OCI-LY3 (cell line): ENCODE results near the gene FAM89B.
A peak's percentile ranks its signal among the peaks of the same experiment; 100 is the strongest.

ENCODE experiments used
- H2AFZ ChIP-seq: fragments of 200-600, 300-600 bp; shearing (Covaris generic); 2 replicates; pipeline ENCODE4 v1.6.0; 2014; ENCODE audit warnings: antibody characterized with exemption, low read depth, low read length
- H3K27ac ChIP-seq: fragments of 200-600, 300-600 bp; sonication (generic); 2 replicates; pipeline ENCODE4 v1.5.1; 2014; ENCODE audit warnings: mild to moderate bottlenecking, low read length, moderate library complexity, mixed read lengths
- H3K27me3 ChIP-seq: fragments of 200-600, 300-600 bp; sonication (generic); 2 replicates; pipeline ENCODE4 v1.6.1; 2014; ENCODE audit warnings: low read depth, low read length, mixed read lengths
- H3K36me3 ChIP-seq: fragments of 200-600, 300-600 bp; sonication (generic); replicated peaks from 2 replicates; pipeline ENCODE3; 2014; ENCODE audit warnings: low read depth, low read length, mixed read lengths
- H3K4me1 ChIP-seq: fragments of 300-600, 200-600 bp; sonication (generic); 2 replicates; pipeline ENCODE4 v1.6.1; 2014; ENCODE audit warnings: low read length, mixed read lengths
- H3K4me2 ChIP-seq: fragments of 200-600, 300-600 bp; sonication (generic); 2 replicates; pipeline ENCODE4 v1.6.1; 2014; ENCODE audit warnings: low read length, mixed read lengths
- H3K4me3 ChIP-seq: fragments of 300-600, 200-600 bp; sonication (generic); 2 replicates; pipeline ENCODE4 v1.5.1; 2014; ENCODE audit warnings: antibody characterized with exemption, mild to moderate bottlenecking, low read length, moderate library complexity
- H3K79me2 ChIP-seq: fragments of 300-600, 200-600 bp; shearing (Covaris generic); 2 replicates; pipeline ENCODE4 v1.6.1; 2014; ENCODE audit warnings: mild to moderate bottlenecking, low read length, mixed read lengths
- H3K9ac ChIP-seq: fragments of 300-600, 200-600 bp; shearing (Covaris generic); 2 replicates; pipeline ENCODE4 v1.6.0; 2014; ENCODE audit warnings: mild to moderate bottlenecking, low read length, moderate library complexity
- H3K9me3 ChIP-seq: fragments of 200-600, 300-600 bp; shearing (Covaris generic); 2 replicates; pipeline ENCODE4 v1.6.1; 2014; ENCODE audit warnings: low read length, mixed read lengths; ENCODE audit not compliant: insufficient read depth
- H4K20me1 ChIP-seq: fragments of 200-600, 300-600 bp; sonication (generic); 2 replicates; pipeline ENCODE4 v1.6.1; 2016; ENCODE audit warnings: low read length, mixed read lengths; ENCODE audit not compliant: insufficient read depth
- EZH2phosphoT487 ChIP-seq: fragments of 200-600 bp; shearing (Covaris generic); IDR thresholded peaks from 2 replicates; pipeline ENCODE4 v1.6.1; 2018; ENCODE audit warnings: antibody characterized with exemption, mixed run types, low read depth
- TF ChIP-seq, protein P1 (sequence below): fragments of 200-600, 300-600 bp; sonication (generic); IDR thresholded peaks from 2 replicates; pipeline ENCODE4 v1.5.1; 2014; ENCODE audit warnings: antibody characterized with exemption, low read length, low read depth

FAM89B gene

DNA sequence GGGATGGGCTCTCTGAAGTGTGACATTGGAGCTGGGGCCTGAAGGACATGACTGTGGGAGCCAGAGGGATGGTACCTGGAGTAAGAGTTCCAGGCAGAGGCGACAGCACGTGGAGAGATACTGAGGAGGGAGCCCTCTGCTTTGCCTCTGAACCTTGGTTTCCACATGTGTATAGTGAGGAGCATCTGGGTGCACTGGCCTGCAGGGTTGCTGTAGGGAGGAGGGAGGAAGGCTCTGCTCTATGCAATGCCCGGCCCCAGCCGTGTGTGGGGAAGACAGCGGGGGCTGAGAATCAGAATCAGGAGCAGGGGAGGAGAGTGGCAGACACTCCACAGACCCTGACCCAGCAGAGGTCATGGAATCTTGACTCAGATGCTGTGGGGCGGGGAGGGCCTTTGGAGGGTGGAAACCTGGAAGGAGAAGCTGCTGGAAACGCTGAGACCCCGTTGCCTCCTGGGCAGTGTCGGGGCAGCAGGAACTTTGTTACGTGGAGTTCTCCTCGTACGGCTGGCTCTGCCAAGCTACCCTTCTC lies 43.5 kb upstream of the FAM89B start:
- TF ChIP-seq, protein P1, sequence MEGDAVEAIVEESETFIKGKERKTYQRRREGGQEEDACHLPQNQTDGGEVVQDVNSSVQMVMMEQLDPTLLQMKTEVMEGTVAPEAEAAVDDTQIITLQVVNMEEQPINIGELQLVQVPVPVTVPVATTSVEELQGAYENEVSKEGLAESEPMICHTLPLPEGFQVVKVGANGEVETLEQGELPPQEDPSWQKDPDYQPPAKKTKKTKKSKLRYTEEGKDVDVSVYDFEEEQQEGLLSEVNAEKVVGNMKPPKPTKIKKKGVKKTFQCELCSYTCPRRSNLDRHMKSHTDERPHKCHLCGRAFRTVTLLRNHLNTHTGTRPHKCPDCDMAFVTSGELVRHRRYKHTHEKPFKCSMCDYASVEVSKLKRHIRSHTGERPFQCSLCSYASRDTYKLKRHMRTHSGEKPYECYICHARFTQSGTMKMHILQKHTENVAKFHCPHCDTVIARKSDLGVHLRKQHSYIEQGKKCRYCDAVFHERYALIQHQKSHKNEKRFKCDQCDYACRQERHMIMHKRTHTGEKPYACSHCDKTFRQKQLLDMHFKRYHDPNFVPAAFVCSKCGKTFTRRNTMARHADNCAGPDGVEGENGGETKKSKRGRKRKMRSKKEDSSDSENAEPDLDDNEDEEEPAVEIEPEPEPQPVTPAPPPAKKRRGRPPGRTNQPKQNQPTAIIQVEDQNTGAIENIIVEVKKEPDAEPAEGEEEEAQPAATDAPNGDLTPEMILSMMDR = no peak
- TF ChIP-seq EZH2phosphoT487 = no peak

DNA sequence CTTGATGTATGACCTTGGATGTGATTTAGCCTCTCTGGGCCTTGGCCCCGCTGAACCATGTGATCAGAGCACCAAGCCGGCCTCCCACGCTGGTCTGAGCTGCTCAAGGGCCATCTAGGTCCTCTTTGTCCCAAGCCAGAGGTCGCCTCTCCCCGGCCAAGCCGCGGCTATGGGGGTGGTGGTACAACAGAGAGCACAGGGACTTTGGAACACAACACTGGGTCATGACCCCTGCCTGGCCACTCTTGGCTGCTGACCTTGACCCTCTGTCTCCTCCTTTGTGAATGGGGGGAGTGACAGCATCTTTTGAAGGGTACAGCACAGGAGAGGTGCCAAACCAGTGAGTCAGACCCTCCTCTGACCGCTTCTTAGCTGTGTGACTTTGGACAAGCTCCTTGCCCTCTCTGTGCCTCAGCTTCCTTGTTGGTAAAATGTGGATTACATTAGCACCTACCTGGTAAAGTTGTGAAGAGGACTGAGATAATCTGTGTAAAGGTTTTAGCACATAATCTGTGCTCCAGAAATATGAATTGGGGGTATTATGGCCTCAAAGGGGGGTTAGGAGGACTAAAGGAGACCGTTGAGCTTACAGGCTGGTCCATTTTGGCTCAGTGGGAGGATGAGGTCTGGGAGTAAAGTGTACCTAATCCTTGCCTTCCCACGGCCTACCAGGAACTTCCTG lies 42.7 kb upstream of the FAM89B start:
- Histone ChIP-seq H3K4me3 (no peak overlapping the region), H3K9me3 (no peaks in the 10 kb centered on the region), H3K36me3 (peaks cover 47% of the 10 kb centered on the region), H3K9ac (no peak overlapping the region), H3K27me3 (no peaks in the 10 kb centered on the region), H3K4me2 (no peak overlapping the region), H4K20me1 (0 out of 2 replicates have a peak, but pooled peaks cover 3% of the 10 kb centered on the region), H2AFZ (no peak overlapping the region), H3K79me2 (peaks cover 15% of the 10 kb centered on the region), H3K27ac (no peak overlapping the region), H3K4me1 (peaks cover 10% of the 10 kb centered on the region)
- no peak for TF ChIP-seq EZH2phosphoT487

More for the DNA sequence above, 43.5 kb upstream of the FAM89B start:
- H3K4me3 ChIP-seq = no peak overlapping the region
- no peaks in the 10 kb centered on the region for H3K27me3 ChIP-seq
- H3K36me3 ChIP-seq = peaks cover 47% of the 10 kb centered on the region
- peaks cover 17% of the 10 kb centered on the region for H3K4me1 ChIP-seq
- no peak overlapping the region for H3K9ac ChIP-seq
- H3K27ac ChIP-seq = no peak overlapping the region
- peaks cover 15% of the 10 kb centered on the region for H3K79me2 ChIP-seq
- no peak overlapping the region for H2AFZ ChIP-seq
- H3K9me3 ChIP-seq = no peaks in the 10 kb centered on the region
- H3K4me2 ChIP-seq = no peak overlapping the region
- H4K20me1 ChIP-seq = 0 out of 2 replicates have a peak, but pooled peaks cover 3% of the 10 kb centered on the region

DNA sequence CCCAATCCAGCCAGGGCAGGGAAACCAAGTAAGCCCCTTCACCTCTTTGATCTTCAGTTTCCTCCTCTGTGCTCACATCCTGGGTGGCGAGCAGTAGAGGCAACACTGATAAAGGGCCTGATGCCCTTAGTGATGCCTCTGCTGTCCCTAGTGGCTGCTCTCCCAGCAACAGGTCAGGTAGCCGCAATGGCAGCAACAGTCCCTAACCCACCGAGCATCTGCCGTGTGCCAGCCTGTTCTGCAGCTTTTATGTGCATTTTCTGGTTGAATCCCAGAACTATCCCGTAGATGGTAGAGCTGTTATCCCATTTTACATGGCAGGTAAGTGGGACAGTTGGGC lies 42.2 kb upstream of the FAM89B start:
- H4K20me1 ChIP-seq = 0 out of 2 replicates have a peak, but pooled peaks cover 3% of the 10 kb centered on the region
- H3K36me3 ChIP-seq = peaks cover 49% of the 10 kb centered on the region
- no peak overlapping the region for H3K27ac ChIP-seq
- no peak overlapping the region for H2AFZ ChIP-seq
- peaks cover 14% of the 10 kb centered on the region for H3K79me2 ChIP-seq
- H3K27me3 ChIP-seq = no peaks in the 10 kb centered on the region
- no peaks in the 10 kb centered on the region for H3K9me3 ChIP-seq
- H3K4me2 ChIP-seq = no peak overlapping the region
- no peak overlapping the region for H3K4me3 ChIP-seq
- no peak overlapping the region for H3K9ac ChIP-seq
- TF ChIP-seq EZH2phosphoT487 = no peak
- TF ChIP-seq, protein P1 = peak; percentile 35
- H3K4me1 ChIP-seq = peaks cover 10% of the 10 kb centered on the region

DNA sequence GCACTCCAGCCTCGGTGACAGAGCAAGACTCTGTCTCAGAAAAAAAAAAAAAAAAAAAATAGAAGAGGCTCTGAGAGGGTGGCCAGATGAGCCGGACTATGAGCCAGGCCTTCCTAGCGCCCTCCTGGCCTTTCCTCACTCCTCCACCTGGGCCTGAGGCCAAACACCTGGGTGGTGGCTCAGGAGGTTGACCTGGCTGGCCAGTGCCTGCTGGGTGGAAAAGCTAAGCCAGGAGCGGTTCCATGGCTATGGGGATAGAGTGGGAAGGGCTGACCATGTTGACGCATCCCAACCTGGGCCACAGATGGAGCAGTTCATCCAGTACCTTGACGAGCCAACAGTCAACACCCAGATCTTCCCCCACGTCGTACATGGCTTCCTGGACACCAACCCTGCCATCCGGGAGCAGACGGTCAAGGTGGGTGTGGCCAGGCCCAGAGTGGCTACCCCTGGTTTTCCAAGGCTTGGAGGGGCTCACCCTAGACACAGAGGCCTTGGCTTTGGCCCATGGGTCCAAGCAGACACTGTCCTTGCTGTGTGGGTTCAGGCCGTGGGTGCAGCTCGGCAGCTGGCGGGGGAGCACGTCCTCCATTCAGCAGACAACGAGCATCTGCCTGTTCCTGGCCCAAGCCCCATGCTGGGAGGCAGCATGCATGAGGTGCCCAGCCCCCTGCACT lies 39.8 kb upstream of the FAM89B start:
- Histone ChIP-seq H3K36me3 (peaks cover 51% of the 10 kb centered on the region), H3K79me2 (no peaks in the 10 kb centered on the region), H3K9me3 (no peaks in the 10 kb centered on the region), H3K4me1 (no peaks in the 10 kb centered on the region), H3K27ac (no peak overlapping the region), H3K9ac (no peak overlapping the region), H2AFZ (no peak overlapping the region), H3K4me3 (no peak overlapping the region), H4K20me1 (no peaks in the 10 kb centered on the region), H3K27me3 (no peaks in the 10 kb centered on the region), H3K4me2 (no peak overlapping the region)
- TF ChIP-seq, protein P1 = no peak
- no peak for TF ChIP-seq EZH2phosphoT487
